Measurements from ENCODE around the gene ITGBL1. TPM values are rescaled to one million over a fixed set of nuclear protein-coding genes. Genes with fewer than 3 reads are reported as not detected.

Gene ITGBL1
- total and polyA plus RNA-seq, 2 of the 4 experiments (the other 2 are of a cell fraction) = 22.2 to 24.2 TPM

DNA sequence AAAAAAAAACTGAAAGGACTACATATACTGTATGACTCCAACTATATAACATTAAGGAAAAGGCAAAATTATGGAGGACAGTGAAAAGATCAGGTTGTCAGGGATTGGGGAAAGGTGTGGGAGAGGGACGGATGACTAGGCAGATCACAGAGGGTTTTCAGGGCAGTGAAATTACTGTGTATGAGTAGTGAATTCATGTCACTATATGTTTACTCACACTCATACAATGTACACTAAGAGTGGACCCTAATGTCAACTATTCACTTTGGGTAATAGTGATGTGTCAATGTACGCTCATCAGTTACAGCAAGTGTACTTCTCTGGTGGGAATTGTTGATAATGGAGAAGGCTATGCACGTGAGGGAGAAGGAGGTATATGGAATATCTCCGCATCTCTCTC lies 144.3 kb downstream of the ITGBL1 start:
- no peak overlapping the region for H3K27ac ChIP-seq (ENCODE audit: insufficient read depth, low read length)
- H4K5ac ChIP-seq (ENCODE audit: low read depth, low read length) = no peak overlapping the region
- ATAC-seq (ENCODE audit: low read depth) = no peak
- H3K4me1 ChIP-seq (ENCODE audit: control insufficient read depth, insufficient read depth, low read length) = no peaks in the 10 kb centered on the region
- dilution Hi-C loops (cut with HindIII; ENCODE audit: low sequenced_read_pairs, unreplicated experiment) = no loop called here
- H3K4me2 ChIP-seq (ENCODE audit: low read depth, low read length) = no peak overlapping the region
- no peak overlapping the region for H3K18ac ChIP-seq (ENCODE audit: low read depth, low read length)
- H4K8ac ChIP-seq (ENCODE audit: low read depth in 2 of 2, low read length in 2 of 2) = no peak overlapping the region
- no peak for DNase-seq
- ChIA-PET CTCF (no interaction called here), POLR2A (ENCODE audit: unreplicated experiment) (no interaction called here)
- no peaks in the 10 kb centered on the region for H3K36me3 ChIP-seq (ENCODE audit: control insufficient read depth, insufficient read depth, low read length)
- no peak overlapping the region for H3K9ac ChIP-seq (ENCODE audit: low read depth, low read length)
- H2AK9ac ChIP-seq (replicated peaks; ENCODE audit: low read depth, low read length, poor library complexity) = no peak overlapping the region
- no peaks in the 10 kb centered on the region for H3K9me3 ChIP-seq (ENCODE audit: control insufficient read depth, insufficient read depth, low read length)
- no CpG with 5 or more reads among the region's 4 CpGs for WGBS, 2 experiments (ENCODE audit: extremely low coverage in 2 of 2, insufficient read length in 1 of 2)
- no peaks in the 10 kb centered on the region for H3K27me3 ChIP-seq (ENCODE audit: control insufficient read depth, insufficient read depth, low read length)
- no peak overlapping the region for H2BK15ac ChIP-seq (ENCODE audit: low read depth, low read length)
- BruUV-seq (replicated peaks) = no TSS peak
- no peak overlapping the region for H2BK5ac ChIP-seq (ENCODE audit: low read depth, low read length, poor library complexity, severe bottlenecking)
- no peak overlapping the region for H3K4me3 ChIP-seq (ENCODE audit: insufficient read depth, low read depth, low read length)
- intact Hi-C loops (cut with micrococcal nuclease) = no loop called here
- no peak overlapping the region for H3K14ac ChIP-seq (replicated peaks; ENCODE audit: low read depth, low read length)
- in situ Hi-C loops (cut with MboI; ENCODE audit: low sequenced_read_pairs) = no loop called here
- H2BK120ac ChIP-seq (ENCODE audit: low read depth, low read length) = no peak overlapping the region
- H4K91ac ChIP-seq (ENCODE audit: insufficient read depth, low read depth, low read length) = no peak overlapping the region
- H3K56ac ChIP-seq (ENCODE audit: extremely low read depth, insufficient read depth, low read length) = no peak overlapping the region
- H3K9me1 ChIP-seq (ENCODE audit: insufficient read depth, low read length) = no peaks in the 10 kb centered on the region
- H3K4ac ChIP-seq (ENCODE audit: low read depth, low read length) = no peak overlapping the region
- H2AK5ac ChIP-seq (ENCODE audit: low read depth, low read length) = no peak overlapping the region
- H2AFZ ChIP-seq (replicated peaks; ENCODE audit: low read length, poor library complexity) = no peak overlapping the region
- no peak overlapping the region for H2BK20ac ChIP-seq (ENCODE audit: low read depth, low read length)
- TF ChIP-seq POLR2A (IDR thresholded peaks at IDR 0.05; ENCODE audit: low read depth, low read length) (no peak), MXI1 (IDR thresholded peaks at IDR 0.05; ENCODE audit: borderline replicate concordance, low read depth, low read length) (no peak), CHD1 (IDR thresholded peaks at IDR 0.05; ENCODE audit: low read depth, low read length) (no peak), RFX5 (IDR thresholded peaks at IDR 0.05; ENCODE audit: low read depth, low read length) (no peak), BHLHE40 (IDR thresholded peaks at IDR 0.05; ENCODE audit: low read depth, low read length) (no peak), MAFK (IDR thresholded peaks at IDR 0.05; ENCODE audit: low read depth, low read length) (no peak), RCOR1 (IDR thresholded peaks at IDR 0.05; ENCODE audit: insufficient replicate concordance, low read length) (no peak), SMC3 (IDR thresholded peaks at IDR 0.05; ENCODE audit: low read depth, low read length) (no peak), NFE2L2 (IDR thresholded peaks at IDR 0.05; ENCODE audit: low read depth, low read length) (no peak)
- TF ChIP-seq, protein P1, sequence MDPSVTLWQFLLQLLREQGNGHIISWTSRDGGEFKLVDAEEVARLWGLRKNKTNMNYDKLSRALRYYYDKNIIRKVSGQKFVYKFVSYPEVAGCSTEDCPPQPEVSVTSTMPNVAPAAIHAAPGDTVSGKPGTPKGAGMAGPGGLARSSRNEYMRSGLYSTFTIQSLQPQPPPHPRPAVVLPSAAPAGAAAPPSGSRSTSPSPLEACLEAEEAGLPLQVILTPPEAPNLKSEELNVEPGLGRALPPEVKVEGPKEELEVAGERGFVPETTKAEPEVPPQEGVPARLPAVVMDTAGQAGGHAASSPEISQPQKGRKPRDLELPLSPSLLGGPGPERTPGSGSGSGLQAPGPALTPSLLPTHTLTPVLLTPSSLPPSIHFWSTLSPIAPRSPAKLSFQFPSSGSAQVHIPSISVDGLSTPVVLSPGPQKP (IDR thresholded peaks at IDR 0.05; ENCODE audit: borderline replicate concordance, low read depth, low read length) = no peak
- no peaks in the 10 kb centered on the region for H4K20me1 ChIP-seq (ENCODE audit: insufficient read depth, low read length)
- H3K23ac ChIP-seq (ENCODE audit: low read depth, low read length) = no peak overlapping the region
- no peaks in the 10 kb centered on the region for H3K79me1 ChIP-seq (ENCODE audit: low read depth in 1 of 2, low read length in 2 of 2)

All from IMR-90 (cell line).